ENCODE data around the gene ZNF385D. TPM values are rescaled to one million over a fixed set of nuclear protein-coding genes. Genes with fewer than 3 reads are reported as not detected.

The ZNF385D gene
- polyA plus RNA-seq, 1 of the 3 experiments (the other 2 are of a cell fraction), result 1.8 TPM

GRCh38 chr3:21542656-21543379, 208.2 kb downstream of the ZNF385D start:
- DNase-seq, result no peak
- H2AFZ ChIP-seq (ENCODE audit: low read depth), result no peak overlapping the region
- H3K4me1 ChIP-seq (ENCODE audit: control insufficient read depth in 1 of 2, insufficient read depth in 2 of 2, low read depth in 1 of 2, low read length in 1 of 2), result no peaks in the 10 kb centered on the region; a peak in 1 of 4 replicates
- WGBS (ENCODE audit: low lambda C conversion rate), result 86% methylated on average over 29 of the region's 29 CpGs
- ChIA-PET POLR2A (no interaction called here), CTCF (no interaction called here)
- H4K20me1 ChIP-seq (ENCODE audit: insufficient read depth), result no peaks in the 10 kb centered on the region
- no peak overlapping the region for H3K4me3 ChIP-seq (ENCODE audit: low read depth in 2 of 2, low read length in 1 of 2)
- H3K36me3 ChIP-seq (replicated peaks in 1 of 2; ENCODE audit: control insufficient read depth in 1 of 2, insufficient read depth in 2 of 2, low read length in 1 of 2), result no peaks in the 10 kb centered on the region
- H3K9me2 ChIP-seq, result no peaks in the 10 kb centered on the region
- no peaks in the 10 kb centered on the region for H3K79me2 ChIP-seq (ENCODE audit: insufficient read depth)
- no peaks in the 10 kb centered on the region for H3K9me3 ChIP-seq
- no peak overlapping the region for H3K27ac ChIP-seq (ENCODE audit: low read depth in 2 of 2, low read length in 1 of 2)
- no peak overlapping the region for H3K4me2 ChIP-seq
- TF ChIP-seq TAF1 (IDR thresholded peaks at IDR 0.05; ENCODE audit: borderline replicate concordance, low read depth, low read length) (no peak), USF2 (IDR thresholded peaks at IDR 0.05; ENCODE audit: borderline replicate concordance, low read depth, low read length) (no peak), ELF1 (IDR thresholded peaks at IDR 0.05) (no peak), GABPA (IDR thresholded peaks at IDR 0.05; ENCODE audit: low read depth) (no peak), USF1 (IDR thresholded peaks at IDR 0.05; ENCODE audit: borderline replicate concordance, low read depth) (no peak), FOSL2 (IDR thresholded peaks at IDR 0.05; ENCODE audit: borderline replicate concordance, low read depth) (no peak)
- H3K27me3 ChIP-seq (ENCODE audit: insufficient read depth), result no peaks in the 10 kb centered on the region
- H3K9ac ChIP-seq, result no peak overlapping the region
- H3F3A ChIP-seq (replicated peaks; ENCODE audit: insufficient read depth), result no peaks in the 10 kb centered on the region

- no peak overlapping the region for H3K27ac ChIP-seq (ENCODE audit: low read depth in 2 of 2, low read length in 1 of 2)
- H3K9ac ChIP-seq, result no peak overlapping the region
- WGBS (ENCODE audit: low lambda C conversion rate), result 54% methylated on average over 6 of the region's 6 CpGs
- H3K9me2 ChIP-seq, result no peaks in the 10 kb centered on the region
- no peaks in the 10 kb centered on the region for H3K79me2 ChIP-seq (ENCODE audit: insufficient read depth)
- no peak overlapping the region for H3K4me2 ChIP-seq
- no peaks in the 10 kb centered on the region for H3K27me3 ChIP-seq (ENCODE audit: insufficient read depth)
- no peak overlapping the region for H3K4me3 ChIP-seq (ENCODE audit: low read depth in 2 of 2, low read length in 1 of 2)
- no peak overlapping the region for H2AFZ ChIP-seq (ENCODE audit: low read depth)
- no peaks in the 10 kb centered on the region for H4K20me1 ChIP-seq (ENCODE audit: insufficient read depth)
- H3K9me3 ChIP-seq, result no peaks in the 10 kb centered on the region
- H3K4me1 ChIP-seq (ENCODE audit: control insufficient read depth in 1 of 2, insufficient read depth in 2 of 2, low read depth in 1 of 2, low read length in 1 of 2), result no peaks in the 10 kb centered on the region; a peak in 1 of 4 replicates
- ChIA-PET CTCF (interaction anchor here (0.7 to 1.5 kb wide), 3 partner anchors 9 to 92 kb away, joined by 3 read pairs; no protein-coding TSS in a partner anchor), POLR2A (no interaction called here)
- H3F3A ChIP-seq (replicated peaks; ENCODE audit: insufficient read depth), result no peaks in the 10 kb centered on the region
- no peak for DNase-seq
- TF ChIP-seq ELF1 (IDR thresholded peaks at IDR 0.05) (no peak), RXRA (IDR thresholded peaks at IDR 0.05; ENCODE audit: borderline replicate concordance, low read depth) (no peak), POLR2AphosphoS5 (IDR thresholded peaks at IDR 0.05; ENCODE audit: low read depth, low read length) (no peak), SMC3 (IDR thresholded peaks at IDR 0.05; ENCODE audit: low read depth, low read length) (no peak), YY1 (IDR thresholded peaks at IDR 0.05; ENCODE audit: low read depth) (no peak), CTCF (IDR thresholded peaks at IDR 0.05) (no peak), USF2 (IDR thresholded peaks at IDR 0.05; ENCODE audit: borderline replicate concordance, low read depth, low read length) (no peak), USF1 (IDR thresholded peaks at IDR 0.05; ENCODE audit: borderline replicate concordance, low read depth) (no peak), PBX3 (IDR thresholded peaks at IDR 0.05) (no peak), EZH2phosphoT487 (IDR thresholded peaks at IDR 0.05; ENCODE audit: borderline replicate concordance, low read depth) (no peak), RAD21 (IDR thresholded peaks at IDR 0.05; ENCODE audit: low read length) (no peak), IRF3 (IDR thresholded peaks at IDR 0.05; ENCODE audit: low read depth, low read length) (no peak)
- H3K36me3 ChIP-seq (replicated peaks in 1 of 2; ENCODE audit: control insufficient read depth in 1 of 2, insufficient read depth in 2 of 2, low read length in 1 of 2), result no peaks in the 10 kb centered on the region
These were observed 210.7 kb downstream of the ZNF385D start for GRCh38 chr3:21540265-21540664.

All from SK-N-SH (cell line).